Endometrium (tissue), 2 donors: ENCODE data around the gene FN3KRP.

Experiments used
- FAIRE-seq: peaks from 2 replicates; lab custom pipeline; 2012; peaks lifted over from hg19 to GRCh38; lab: Jason Lieb, UNC
- donor health status: control.
- donor health status: control.

Gene FN3KRP

DNA sequence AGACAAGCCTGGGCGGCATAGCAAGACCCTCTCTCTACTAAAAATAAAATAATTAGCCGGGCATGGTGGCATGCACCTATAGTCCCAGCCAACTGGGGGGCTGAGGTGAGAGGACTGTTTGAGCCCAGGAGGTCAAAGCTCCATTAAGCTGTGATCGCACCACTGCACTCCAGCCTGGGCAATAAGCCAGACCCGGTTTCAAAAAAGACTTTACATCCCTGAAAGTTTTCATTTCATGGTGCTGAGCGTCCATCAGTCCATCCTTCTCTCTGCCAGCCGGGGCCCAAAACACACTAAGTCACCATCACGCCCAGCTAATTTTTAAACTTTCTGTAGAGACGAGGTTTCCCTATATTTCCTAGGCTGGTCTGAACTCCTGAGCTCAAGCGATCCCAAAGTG lies 28.6 kb upstream of the FN3KRP start:
- FAIRE-seq, result no peak

DNA sequence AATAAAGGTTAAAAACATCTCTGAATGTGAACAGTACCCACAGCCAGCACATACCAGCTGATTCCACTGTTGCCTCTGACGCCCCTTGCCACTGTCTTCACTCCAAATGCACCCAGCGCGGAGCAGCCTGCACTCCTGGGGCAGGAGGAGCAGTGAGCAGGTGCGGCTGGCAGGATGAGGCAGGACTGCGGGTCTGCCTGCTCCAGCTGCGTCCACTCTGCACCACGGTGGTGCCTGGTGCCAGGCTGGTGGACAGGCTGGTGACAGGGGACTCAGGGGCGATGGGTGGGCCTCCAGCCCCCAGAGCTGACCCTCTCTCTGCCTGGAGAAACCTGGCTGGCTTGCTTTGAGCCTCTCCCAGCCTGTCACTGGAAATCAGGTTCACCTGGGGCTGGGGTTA lies 27.4 kb upstream of the FN3KRP start:
- no peak for FAIRE-seq

GRCh38 chr17:82690786-82691489 lies 25.6 kb upstream of the FN3KRP start:
- FAIRE-seq, result no peak

GRCh38 chr17:82691714-82692113 lies 24.8 kb upstream of the FN3KRP start:
- no peak for FAIRE-seq

DNA sequence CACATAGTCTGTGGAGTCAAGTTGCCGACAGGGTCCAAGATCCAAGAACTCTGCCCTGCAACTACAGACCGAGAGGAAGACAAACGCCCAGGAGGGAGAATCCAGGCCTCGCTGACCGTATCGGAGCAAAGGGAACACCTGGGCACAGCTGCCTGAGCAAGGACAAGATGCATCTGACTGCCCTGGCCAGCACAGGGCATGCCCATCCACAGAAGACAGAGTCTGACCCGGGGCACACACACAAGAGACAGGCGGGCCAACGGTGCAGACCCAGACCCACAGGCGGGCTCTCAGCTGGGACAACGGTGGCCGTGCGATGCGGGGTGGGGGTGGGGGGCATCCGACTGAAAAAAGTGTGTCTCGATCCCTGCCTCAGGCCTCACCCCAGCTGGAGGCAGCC lies 24.2 kb upstream of the FN3KRP start:
- FAIRE-seq, result no peak

DNA sequence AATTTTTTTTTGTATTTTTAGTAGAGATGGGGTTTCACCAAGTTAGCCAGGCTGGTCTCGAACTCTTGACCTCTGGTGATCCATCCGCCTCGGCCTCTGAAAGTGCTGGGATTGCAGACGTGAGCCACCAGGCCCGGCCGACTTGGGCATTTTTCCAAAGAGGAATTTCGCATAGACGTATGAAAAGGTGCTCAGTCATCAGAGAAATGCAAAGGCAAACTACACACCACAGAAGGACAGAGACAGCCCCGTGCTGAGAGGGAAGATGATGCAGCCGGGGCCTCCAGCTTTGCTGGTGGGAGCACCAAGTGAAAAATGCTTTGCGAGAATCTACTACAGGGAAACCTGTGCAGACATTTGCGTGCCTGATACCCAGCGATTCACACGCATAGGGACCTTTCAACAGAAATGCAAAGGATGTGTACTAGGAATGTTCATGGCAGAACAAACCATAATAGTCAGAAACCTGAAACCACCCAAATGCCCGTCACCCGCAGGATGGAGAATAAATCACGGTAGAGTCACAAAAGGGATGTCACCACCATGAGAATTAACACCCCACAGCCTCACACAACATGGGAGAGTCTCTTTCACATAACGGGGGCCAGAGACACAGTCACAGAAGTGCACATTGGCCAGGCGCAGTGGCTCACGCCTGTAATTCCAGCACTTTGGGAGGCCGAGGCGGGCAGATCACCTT lies 23.2 kb upstream of the FN3KRP start:
- FAIRE-seq, result no peak

GRCh38 chr17:82694647-82695046 lies 21.9 kb upstream of the FN3KRP start:
- FAIRE-seq, result no peak

DNA sequence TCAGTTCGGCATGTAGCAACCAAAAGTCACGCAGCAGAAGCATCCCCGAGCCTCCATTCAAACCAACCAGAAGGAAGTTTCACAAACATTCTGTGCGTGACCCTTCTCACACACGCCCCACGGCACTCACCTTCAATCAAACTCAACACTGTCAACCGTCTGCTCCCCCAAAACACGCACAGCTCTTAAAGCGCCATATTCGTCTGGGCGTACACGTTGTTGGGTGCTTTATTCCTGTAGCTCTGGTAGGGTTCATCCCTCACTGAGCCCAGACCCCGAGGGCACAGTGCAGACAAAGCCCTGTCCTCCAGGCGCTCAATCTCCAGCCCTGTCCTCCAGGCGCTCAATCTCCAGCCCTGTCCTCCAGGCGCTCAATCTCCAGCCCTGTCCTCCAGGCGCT lies 20.2 kb upstream of the FN3KRP start:
- no peak for FAIRE-seq

DNA sequence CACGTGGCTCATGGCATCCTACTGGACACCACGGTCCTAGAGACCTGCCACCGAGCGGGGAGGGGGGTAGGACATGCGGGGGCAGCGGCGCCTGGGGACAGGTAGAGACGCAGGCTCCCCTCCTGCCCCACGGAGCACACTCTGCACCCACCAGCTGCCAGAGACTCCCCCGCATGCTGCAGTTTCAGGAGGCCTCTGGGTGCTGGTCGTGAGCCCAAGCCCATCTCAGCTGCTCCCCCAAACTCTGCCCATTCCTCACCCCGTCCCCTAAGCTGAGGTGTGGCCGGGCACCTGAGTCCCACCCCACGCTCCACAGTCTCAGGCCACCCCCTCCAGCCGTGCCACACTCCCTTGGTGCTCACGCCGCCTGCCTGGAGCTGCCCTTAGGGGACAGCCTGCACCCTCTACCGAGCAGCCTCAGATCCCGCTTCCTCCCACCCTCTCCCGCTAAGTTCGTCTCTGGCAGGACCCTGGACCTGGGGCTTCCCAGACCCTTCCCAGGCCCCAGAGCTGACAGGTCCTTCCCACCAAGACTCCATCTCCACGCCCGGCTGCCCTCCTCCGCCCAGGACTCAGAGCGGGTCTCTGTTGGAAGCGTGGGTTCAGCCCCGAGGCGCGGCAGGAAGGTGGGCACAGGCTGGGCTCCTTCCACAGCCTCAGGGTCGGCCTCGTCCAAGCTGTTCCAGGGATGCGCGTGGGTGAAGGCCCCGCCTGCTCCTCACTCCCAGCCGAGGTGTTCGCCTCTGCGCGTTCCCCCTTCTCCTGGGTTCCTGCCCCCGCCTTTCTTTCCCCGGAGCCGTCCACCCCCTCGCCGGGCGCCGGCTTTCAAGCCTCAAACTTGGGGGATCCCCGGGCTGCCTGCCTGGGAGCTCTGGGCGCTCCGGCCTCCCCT lies 19.3 kb upstream of the FN3KRP start:
- no peak for FAIRE-seq

GRCh38 chr17:82697808-82698064 lies 18.8 kb upstream of the FN3KRP start:
- FAIRE-seq, result no peak

GRCh38 chr17:82698065-82698973 lies 18.2 kb upstream of the FN3KRP start, which contains the start of gene RAB40B:
RAB40B (minus strand) TSS chr17:82698698; CDS start chr17:82698596, 102 bp downstream.
- FAIRE-seq, result peak; percentile 57

DNA sequence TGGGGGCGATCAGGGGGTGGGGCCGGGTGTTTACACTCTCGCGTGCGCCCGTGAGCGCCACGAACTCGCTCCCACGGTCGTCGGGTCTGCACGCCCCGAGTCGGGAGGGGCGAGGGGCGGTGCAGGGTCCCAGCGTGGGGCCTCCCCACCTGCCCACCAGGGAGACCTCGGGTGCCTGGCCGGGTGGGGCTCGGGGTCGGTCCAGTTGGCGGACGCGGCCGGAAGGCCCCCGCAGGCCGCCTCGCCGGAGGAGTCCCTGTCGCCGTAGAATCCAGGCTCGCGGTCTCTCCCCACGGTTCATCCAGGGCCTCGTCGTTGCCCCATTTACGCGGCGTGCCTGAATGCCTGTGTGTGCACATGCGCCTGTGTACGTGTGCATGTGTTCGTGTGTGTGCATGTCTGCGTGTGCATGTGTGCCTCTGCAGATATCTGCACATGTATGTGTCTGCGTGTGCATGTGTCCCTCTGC lies 17.5 kb upstream of the FN3KRP start:
- FAIRE-seq, result no peak

- no peak for FAIRE-seq
Measured at GRCh38 chr17:82699551-82699950, 17.0 kb upstream of the FN3KRP start.

DNA sequence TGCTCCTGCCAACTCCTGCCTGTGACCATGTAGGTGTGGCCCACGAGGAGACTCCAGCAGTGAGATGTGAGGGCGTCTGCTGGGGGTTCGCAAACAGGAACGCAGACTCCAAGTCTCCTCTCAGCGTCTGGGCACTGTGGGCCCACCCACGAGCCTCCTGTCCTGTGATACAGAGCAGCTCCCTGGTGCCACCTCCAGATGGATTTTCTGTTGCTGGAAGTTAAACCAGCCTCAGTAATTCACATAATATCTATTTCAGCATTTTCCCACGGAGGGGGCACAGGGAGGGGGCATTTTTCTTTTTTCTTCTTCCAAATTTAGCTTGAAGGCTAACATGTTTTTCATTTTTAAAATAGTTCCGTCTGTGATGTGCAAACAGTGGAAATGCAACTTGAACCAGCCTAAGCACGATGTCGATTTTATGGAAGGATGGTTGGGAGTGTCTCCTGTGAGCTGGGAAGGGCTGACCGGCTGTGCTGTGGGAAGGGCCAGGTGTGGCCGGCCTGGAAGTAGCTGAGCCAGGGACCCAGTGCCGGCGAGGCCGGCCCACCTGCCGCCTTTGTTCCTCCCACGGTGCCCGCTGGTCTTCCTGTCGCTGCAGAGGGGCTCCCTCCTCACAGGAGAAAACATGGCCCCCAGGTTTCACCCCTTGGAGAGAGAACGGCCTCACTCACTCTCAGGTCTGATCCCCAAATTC lies 14.1 kb upstream of the FN3KRP start:
- no peak for FAIRE-seq

DNA sequence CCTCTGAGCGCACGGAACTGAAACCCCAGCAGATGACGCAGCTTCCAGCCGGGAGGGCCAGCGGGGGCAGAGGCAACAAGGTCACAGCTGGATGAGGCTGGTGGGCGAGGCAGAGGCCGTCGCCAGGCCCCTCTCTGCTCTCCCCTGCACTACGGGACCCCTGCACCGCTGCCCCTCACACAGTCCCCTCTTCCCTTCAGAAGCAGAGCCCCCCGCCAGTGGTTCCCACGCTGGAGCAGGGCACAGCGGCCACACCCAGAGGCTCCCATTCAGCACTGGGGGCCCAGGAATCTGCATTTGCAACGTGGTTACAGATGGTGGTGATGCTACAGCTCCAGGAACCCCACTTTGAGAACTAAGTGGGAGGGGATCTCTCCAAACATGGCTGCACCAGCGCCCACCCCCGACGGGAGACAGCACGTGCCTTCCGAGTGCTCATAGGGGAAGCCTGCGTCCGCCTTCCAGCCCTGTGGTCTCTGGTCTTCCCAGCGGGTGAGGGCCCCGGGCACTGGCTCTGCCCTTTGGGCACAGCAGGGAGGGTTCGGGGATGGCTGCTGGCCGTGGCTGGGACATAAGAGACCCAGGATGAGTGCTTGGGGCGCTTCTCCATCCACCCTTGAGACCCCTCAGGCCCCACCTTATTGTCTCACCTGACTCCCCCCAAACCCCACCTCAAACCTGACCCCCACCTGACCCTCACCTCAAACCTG lies 13.3 kb upstream of the FN3KRP start:
- no peak for FAIRE-seq

- no peak for FAIRE-seq
Measured at GRCh38 chr17:82703935-82704865, 12.3 kb upstream of the FN3KRP start.

- FAIRE-seq, result no peak
Measured at GRCh38 chr17:82704886-82705285, 11.6 kb upstream of the FN3KRP start.

GRCh38 chr17:82705756-82706155 lies 10.8 kb upstream of the FN3KRP start:
- FAIRE-seq, result no peak

DNA sequence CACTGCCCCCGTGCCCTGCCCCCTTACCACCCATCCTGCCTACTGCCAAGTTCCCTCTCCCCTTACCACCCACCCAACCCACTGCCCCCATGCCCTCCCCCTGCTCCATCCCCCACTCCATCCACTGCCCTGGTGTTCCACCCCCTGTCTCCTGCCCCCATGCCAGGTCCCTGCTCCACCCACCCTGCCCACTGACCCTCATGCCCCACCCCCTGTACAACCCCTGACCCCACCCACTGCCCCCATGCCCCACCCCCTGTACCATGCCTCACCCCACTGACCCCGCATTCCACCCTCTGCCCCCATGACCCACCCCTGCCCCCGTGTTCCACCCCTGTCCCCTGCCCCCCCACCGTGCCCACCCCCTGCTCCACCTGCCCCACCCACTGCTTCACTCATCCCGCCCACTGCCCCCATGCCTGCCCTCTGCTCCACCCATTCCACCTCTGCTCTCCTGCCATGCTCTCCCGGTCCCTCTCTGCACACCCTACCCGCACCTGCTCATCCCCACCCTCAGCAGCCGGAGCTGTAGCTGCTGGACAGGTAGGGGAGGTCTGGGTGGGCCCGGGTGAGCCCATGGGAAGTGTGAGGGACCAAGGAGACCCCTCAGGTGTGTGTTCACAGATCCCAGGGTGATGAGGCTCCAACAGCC lies 7.4 kb upstream of the FN3KRP start:
- FAIRE-seq, result no peak
